Neural cell (in vitro differentiated cells): ENCODE data around the gene DNASE2. TPM values are rescaled to one million over a fixed set of nuclear protein-coding genes. Genes with fewer than 3 reads are reported as not detected.

ENCODE experiments used
- H2AFZ ChIP-seq: fragments of 200-600, 300-800 bp; sonication (generic), shearing (Covaris generic); 2 replicates; pipeline ENCODE4 v1.6.0; 2014; ENCODE audit warnings: low read depth, mild to moderate bottlenecking, antibody characterized with exemption, low read length, moderate library complexity
- H3F3A ChIP-seq: fragments of 200-600 bp; shearing (Covaris generic); 2 replicates; pipeline ENCODE4 v1.6.1; 2016; ENCODE audit warnings: mild to moderate bottlenecking, moderate library complexity, mixed read lengths, antibody characterized with exemption, low read length; ENCODE audit not compliant: insufficient read depth, poor library complexity, severe bottlenecking
- H3K27ac ChIP-seq: fragments of 200-600, 300-800 bp; sonication (generic), shearing (Covaris generic); 2 replicates; pipeline ENCODE4 v1.5.1; 2014; ENCODE audit warnings: mild to moderate bottlenecking, low read length, moderate library complexity
- H3K27me3 ChIP-seq: fragments of 300-800, 200-600 bp; sonication (generic), shearing (Covaris generic); 2 replicates; pipeline ENCODE4 v1.6.0; 2014; ENCODE audit warnings: mild to moderate bottlenecking, low read depth, low read length, moderate library complexity; ENCODE audit not compliant: insufficient read depth
- H3K36me3 ChIP-seq: fragments of 300-800, 200-600 bp; sonication (generic), shearing (Covaris generic); 2 replicates; pipeline ENCODE4 v1.5.1; 2014; ENCODE audit warnings: mild to moderate bottlenecking, antibody characterized with exemption, low read length, moderate library complexity; ENCODE audit not compliant: insufficient read depth
- H3K4me2 ChIP-seq: fragments of 300-800, 200-600 bp; sonication (generic), shearing (Covaris generic); 2 replicates; pipeline ENCODE4 v1.6.0; 2014; ENCODE audit warnings: mild to moderate bottlenecking, low read length
- H3K4me3 ChIP-seq: fragments of 300-800, 200-600 bp; sonication (generic), shearing (Covaris generic); 2 replicates; pipeline ENCODE4 v1.5.1; 2014; ENCODE audit warnings: mild to moderate bottlenecking, low read length, moderate library complexity
- H3K79me2 ChIP-seq: fragments of 200-600 bp; shearing (Covaris generic); replicated peaks from 2 replicates; pipeline ENCODE4 v1.6.0; 2014; ENCODE audit warnings: mild to moderate bottlenecking, low read length, moderate library complexity; ENCODE audit not compliant: insufficient read depth
- H3K9ac ChIP-seq: fragments of 300-800, 200-600 bp; sonication (generic), shearing (Covaris generic); 2 replicates; pipeline ENCODE4 v1.6.1; 2016; ENCODE audit warnings: mild to moderate bottlenecking, low read length, mixed read lengths
- H3K9me2 ChIP-seq: fragments of 200-600 bp; shearing (Covaris generic); 2 replicates; pipeline ENCODE4 v1.6.1; 2016; ENCODE audit warnings: mild to moderate bottlenecking, low read length, mixed read lengths; ENCODE audit not compliant: insufficient read depth
- H3K9me3 ChIP-seq: fragments of 200-600, 300-800 bp; sonication (generic), shearing (Covaris generic); 2 replicates; pipeline ENCODE4 v1.6.1; 2016; ENCODE audit warnings: mild to moderate bottlenecking, mixed run types, low read length, moderate library complexity, mixed read lengths
- H4K20me1 ChIP-seq: fragments of 200-600 bp; shearing (Covaris generic); 2 replicates; pipeline ENCODE4 v1.6.1; 2016; ENCODE audit warnings: mild to moderate bottlenecking, mixed run types; ENCODE audit not compliant: insufficient read depth
- CTCF ChIP-seq: fragments of 450-650 bp; IDR thresholded peaks from 2 replicates; pipeline ENCODE4 v1.5.1; 2014; ENCODE audit warnings: antibody characterized with exemption, mild to moderate bottlenecking, moderate library complexity; ENCODE audit not compliant: poor library complexity, severe bottlenecking
- EP300 ChIP-seq: fragments of 450-650 bp; conservative IDR thresholded peaks from 2 replicates; pipeline ENCODE4 v1.6.1; 2014; ENCODE audit warnings: antibody characterized with exemption, mild to moderate bottlenecking, moderate library complexity; ENCODE audit not compliant: poor library complexity, severe bottlenecking
- EZH2 ChIP-seq: fragments of 200-600, 300-800 bp; shearing (Covaris generic), sonication (generic); IDR thresholded peaks from 2 replicates; pipeline ENCODE4 v1.6.1; 2014; ENCODE audit warnings: antibody characterized with exemption, low read length, borderline replicate concordance, mild to moderate bottlenecking; ENCODE audit not compliant: insufficient read depth, poor library complexity, severe bottlenecking
- MXI1 ChIP-seq: fragments of 450-650 bp; conservative IDR thresholded peaks from 2 replicates; pipeline ENCODE4 v1.6.1; 2014; ENCODE audit warnings: antibody characterized with exemption, mild to moderate bottlenecking; ENCODE audit not compliant: poor library complexity, severe bottlenecking
- POLR2AphosphoS5 ChIP-seq: IDR thresholded peaks from 2 replicates; pipeline ENCODE4 v1.6.1; 2012
- RAD21 ChIP-seq: fragments of 450-650 bp; conservative IDR thresholded peaks from 2 replicates; pipeline ENCODE4 v1.6.1; 2014; ENCODE audit warnings: antibody characterized with exemption, mild to moderate bottlenecking, moderate library complexity
- REST ChIP-seq: IDR thresholded peaks from 2 replicates; pipeline ENCODE4 v1.6.1; 2012; ENCODE audit warnings: borderline replicate concordance
- SMC3 ChIP-seq: fragments of 450-650 bp; conservative IDR thresholded peaks from 2 replicates; pipeline ENCODE4 v1.6.1; 2014; ENCODE audit warnings: antibody characterized with exemption, mild to moderate bottlenecking, moderate library complexity; ENCODE audit not compliant: poor library complexity
- TAF1 ChIP-seq: IDR thresholded peaks from 2 replicates; pipeline ENCODE4 v1.6.1; 2012; ENCODE audit warnings: low read depth
- polyA plus RNA-seq: library from polyadenylated mRNA; depleted of rRNA; stranded (reverse); fragments of >200 nt; gene quantifications from 2 replicates; pipeline ENCODE4 v1.2.3, GENCODE V29; 2014

DNASE2 gene
- polyA plus RNA-seq, 1 donor from 2014 or later: 0.59 TPM

GRCh38 chr19:12912571-12912970 lies 31.3 kb upstream of the DNASE2 start:
- Histone ChIP-seq H4K20me1 (no peaks in the 10 kb centered on the region), H3K4me3 (no peak overlapping the region), H3K9me2 (no peaks in the 10 kb centered on the region), H3K36me3 (no peaks in the 10 kb centered on the region), H3K79me2 (no peaks in the 10 kb centered on the region), H3K27me3 (no peaks in the 10 kb centered on the region), H3F3A (no peaks in the 10 kb centered on the region), H3K27ac (no peak overlapping the region), H2AFZ (no peak overlapping the region), H3K9me3 (no peaks in the 10 kb centered on the region), H3K4me2 (no peak overlapping the region), H3K9ac (no peak overlapping the region)
- TF ChIP-seq REST (no peak), POLR2AphosphoS5 (no peak), CTCF (no peak), TAF1 (no peak), SMC3 (no peak), EP300 (no peak), RAD21 (no peak), MXI1 (no peak), EZH2 (no peak)

GRCh38 chr19:12907166-12907565 lies 25.9 kb upstream of the DNASE2 start:
- H3F3A ChIP-seq: no peaks in the 10 kb centered on the region
- no peak overlapping the region for H2AFZ ChIP-seq
- H3K9ac ChIP-seq: no peak overlapping the region
- no peak overlapping the region for H3K4me3 ChIP-seq
- H3K4me2 ChIP-seq: no peak overlapping the region
- no peaks in the 10 kb centered on the region for H3K9me3 ChIP-seq
- H3K27ac ChIP-seq: no peak overlapping the region
- TF ChIP-seq MXI1 (no peak), EZH2 (no peak), REST (no peak), SMC3 (no peak), TAF1 (no peak), CTCF (no peak), EP300 (no peak), POLR2AphosphoS5 (no peak), RAD21 (no peak)
- no peaks in the 10 kb centered on the region for H3K27me3 ChIP-seq
- no peaks in the 10 kb centered on the region for H4K20me1 ChIP-seq
- H3K9me2 ChIP-seq: no peaks in the 10 kb centered on the region
- no peaks in the 10 kb centered on the region for H3K79me2 ChIP-seq
- no peaks in the 10 kb centered on the region for H3K36me3 ChIP-seq
